Skin epidermis (tissue), 12 donors: Measurements from ENCODE around the gene DTX4.

Experiments
- H3K27ac ChIP-seq, 21 experiments: fragments of 200-600 bp; sonication (generic) in 11 of 21; one replicate each; pipeline ENCODE4 v1.5.0; 2020; ENCODE audit warnings: mild to moderate bottlenecking in 3 of 21, inconsistent platforms in 2 of 21, moderate library complexity in 2 of 21
- H3K4me3 ChIP-seq, 7 experiments: fragments of 200-600 bp; sonication (generic) in 2 of 7; one replicate each; pipeline ENCODE4 v1.5.0; 2020; ENCODE audit warnings: inconsistent platforms in 2 of 7, mild to moderate bottlenecking in 2 of 7, moderate library complexity in 1 of 7

The DTX4 gene

GRCh38 chr11:59164028-59164427 is 7.9 kb upstream of the DTX4 start:
- no peak overlapping the region for H3K27ac ChIP-seq
- H3K4me3 ChIP-seq, result no peak overlapping the region

GRCh38 chr11:59172345-59173079 is 580 bp downstream of the DTX4 start:
- peak overlapping the region; percentile 51 to 75 (median 66) for H3K4me3 ChIP-seq
- peak overlapping the region in 18 of 21 experiments; percentile 26 to 80 (median 63) for H3K27ac ChIP-seq

GRCh38 chr11:59173080-59173963 is 1.4 kb downstream of the DTX4 start:
- H3K4me3 ChIP-seq, result peak overlapping the region; percentile 51 to 75 (median 66)

GRCh38 chr11:59173964-59174663 is 2.2 kb downstream of the DTX4 start:
- Histone ChIP-seq H3K27ac (peak overlapping the region in 14 of 21 experiments; percentile 9 to 80 (median 70)), H3K4me3 (peak overlapping the region; percentile 51 to 75 (median 66))

More at GRCh38 chr11:59173080-59173963, 1.4 kb downstream of the DTX4 start:
- H3K27ac ChIP-seq, result peak overlapping the region in 18 of 21 experiments; percentile 9 to 80 (median 63)

GRCh38 chr11:59174664-59175033 is 2.7 kb downstream of the DTX4 start:
- Histone ChIP-seq H3K4me3 (no peak overlapping the region), H3K27ac (peak overlapping the region in 3 of 21 experiments; percentile 72 to 80 (median 77))

GRCh38 chr11:59175091-59175501 is 3.2 kb downstream of the DTX4 start:
- peak overlapping the region in 4 of 21 experiments; percentile 21 to 72 (median 27) for H3K27ac ChIP-seq
- no peak overlapping the region for H3K4me3 ChIP-seq

- no peak overlapping the region for H3K4me3 ChIP-seq
- H3K27ac ChIP-seq, result no peak overlapping the region
These were observed 4.4 kb downstream of the DTX4 start for GRCh38 chr11:59176330-59176729.

- Histone ChIP-seq H3K27ac (no peak overlapping the region), H3K4me3 (no peak overlapping the region)
These were observed 6.5 kb downstream of the DTX4 start for GRCh38 chr11:59178402-59178801.

- no peak overlapping the region for H3K27ac ChIP-seq
These were observed 7.2 kb downstream of the DTX4 start for GRCh38 chr11:59179121-59179520.

GRCh38 chr11:59180168-59180776 is 8.3 kb downstream of the DTX4 start:
- H3K27ac ChIP-seq, result no peak overlapping the region

More at GRCh38 chr11:59179121-59179520, 7.2 kb downstream of the DTX4 start:
- H3K4me3 ChIP-seq, result no peak overlapping the region

GRCh38 chr11:59180907-59181306 is 9.0 kb downstream of the DTX4 start:
- H3K27ac ChIP-seq, result no peak overlapping the region

More at GRCh38 chr11:59180168-59180776, 8.3 kb downstream of the DTX4 start:
- no peak overlapping the region for H3K4me3 ChIP-seq

GRCh38 chr11:59181746-59182456 is 10.0 kb downstream of the DTX4 start:
- H3K27ac ChIP-seq, result no peak overlapping the region
- no peak overlapping the region for H3K4me3 ChIP-seq

More at GRCh38 chr11:59180907-59181306, 9.0 kb downstream of the DTX4 start:
- no peak overlapping the region for H3K4me3 ChIP-seq

GRCh38 chr11:59182457-59183151 is 10.7 kb downstream of the DTX4 start:
- no peak overlapping the region for H3K27ac ChIP-seq
- H3K4me3 ChIP-seq, result no peak overlapping the region

GRCh38 chr11:59183771-59184170 is 11.8 kb downstream of the DTX4 start:
- Histone ChIP-seq H3K4me3 (no peak overlapping the region), H3K27ac (no peak overlapping the region)

- Histone ChIP-seq H3K4me3 (no peak overlapping the region), H3K27ac (no peak overlapping the region)
These were observed 12.9 kb downstream of the DTX4 start for GRCh38 chr11:59184691-59185339.

GRCh38 chr11:59185386-59185945 is 13.5 kb downstream of the DTX4 start:
- Histone ChIP-seq H3K27ac (peak overlapping the region in 4 of 21 experiments; percentile 5 to 42 (median 12)), H3K4me3 (no peak overlapping the region)

- Histone ChIP-seq H3K4me3 (no peak overlapping the region), H3K27ac (peak overlapping the region in 5 of 21 experiments; percentile 0 to 21 (median 6))
These were observed 14.2 kb downstream of the DTX4 start for GRCh38 chr11:59186130-59186594.
